ENCODE measurements around the gene IL10RA.

IL10RA gene

GRCh38 chr11:118008271-118008911 is 22.2 kb downstream of the IL10RA start:
- DNase-seq = no peak

DNA sequence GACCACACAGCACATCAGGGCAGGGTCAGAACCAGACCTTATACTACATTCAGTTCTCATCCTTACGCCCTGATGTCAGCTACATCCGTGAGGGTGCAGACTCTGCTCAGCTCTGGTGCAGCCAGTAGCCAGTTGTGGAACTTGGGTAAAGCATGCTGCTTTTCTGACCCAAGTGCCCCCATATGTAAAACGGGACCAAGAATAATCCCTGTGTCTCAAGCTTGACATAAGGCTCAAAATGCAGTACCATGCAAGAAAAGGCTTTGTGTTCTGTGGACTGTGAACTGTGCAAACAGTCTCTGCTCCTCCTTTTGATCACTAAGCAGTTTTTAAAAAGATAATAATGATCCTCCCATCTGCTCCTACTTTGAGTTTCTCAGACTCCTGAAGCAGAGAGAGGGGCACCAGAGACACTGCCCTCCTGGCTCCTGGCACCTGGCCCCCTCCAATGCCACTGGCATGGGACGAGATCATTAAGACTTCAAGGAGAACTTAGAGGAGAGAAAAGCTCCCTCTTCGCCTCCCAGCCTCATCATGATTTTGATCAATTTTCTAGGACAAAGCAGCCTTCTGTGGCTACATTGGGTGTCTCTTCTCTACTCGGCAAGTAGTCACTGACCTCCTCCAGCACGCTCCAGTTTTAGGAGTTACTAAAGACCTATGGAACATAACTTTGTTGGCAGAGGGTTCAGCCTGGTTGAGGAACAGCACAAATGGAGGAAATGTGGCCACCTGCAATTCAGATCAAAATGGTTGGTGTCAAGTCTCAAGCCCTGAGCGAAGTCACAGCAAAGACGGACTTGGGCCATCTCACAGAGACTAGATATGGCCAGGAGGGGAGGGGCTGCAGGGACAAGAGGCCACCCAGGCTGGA is 23.9 kb downstream of the IL10RA start:
- DNase-seq = no peak

DNA sequence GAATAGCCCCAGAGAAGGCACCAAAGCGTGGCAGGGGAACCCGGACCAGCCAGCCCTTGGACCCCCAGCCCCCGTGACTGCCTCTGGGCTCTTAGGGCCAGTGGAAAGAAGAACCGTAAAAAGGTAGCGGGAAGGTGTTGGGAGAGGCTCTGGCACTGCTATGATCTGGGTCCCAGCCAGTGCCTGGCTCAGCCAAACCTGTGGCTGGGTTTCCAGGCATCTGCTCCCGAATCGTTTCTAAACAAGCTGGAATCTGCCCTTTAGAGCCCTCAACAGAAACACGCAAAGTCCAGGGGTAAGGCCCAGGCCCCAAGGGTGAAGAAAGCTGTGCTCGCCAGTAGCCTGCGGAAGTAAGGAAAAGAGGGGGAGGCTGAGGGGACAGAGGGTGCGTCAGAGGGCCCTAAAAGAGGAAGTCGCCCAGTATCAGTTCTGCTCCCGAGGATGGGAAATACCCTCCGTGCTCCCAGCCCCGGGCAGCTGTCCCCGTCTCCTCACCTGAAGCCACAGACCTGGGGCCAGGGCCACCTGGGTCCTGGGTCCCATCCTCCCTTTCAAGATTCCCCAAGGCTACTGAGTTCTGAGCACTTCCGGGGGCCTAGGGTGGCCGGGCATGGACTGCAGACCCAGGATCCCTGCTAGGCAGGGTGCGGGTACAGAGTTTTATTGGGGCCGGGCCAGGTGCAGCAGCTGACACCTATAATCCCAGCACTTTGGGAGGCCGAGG is 24.7 kb downstream of the IL10RA start:
- no peak for DNase-seq

- peak; percentile 73 for DNase-seq
Observed at GRCh38 chr11:118012083-118012669, 26.0 kb downstream of the IL10RA start.

DNA sequence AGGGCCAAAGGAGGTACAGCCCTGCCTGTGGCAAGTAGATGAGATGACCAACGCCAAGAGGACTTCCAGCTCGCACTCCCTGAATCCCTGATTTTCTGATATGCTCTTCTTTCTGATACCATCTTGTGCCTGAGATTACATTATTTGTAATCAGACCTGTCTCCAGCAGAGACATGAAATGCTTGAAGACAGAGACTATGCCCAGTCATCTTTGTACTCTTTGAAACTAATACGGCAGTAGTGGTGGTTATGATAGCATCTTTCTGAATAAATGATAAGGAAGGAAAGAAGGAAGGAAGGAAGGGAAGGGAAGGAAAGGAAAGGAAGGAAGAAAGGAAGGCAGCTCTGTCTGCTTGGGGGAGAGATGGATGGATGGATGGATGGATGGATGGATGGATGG is 27.8 kb downstream of the IL10RA start:
- DNase-seq = no peak

DNA sequence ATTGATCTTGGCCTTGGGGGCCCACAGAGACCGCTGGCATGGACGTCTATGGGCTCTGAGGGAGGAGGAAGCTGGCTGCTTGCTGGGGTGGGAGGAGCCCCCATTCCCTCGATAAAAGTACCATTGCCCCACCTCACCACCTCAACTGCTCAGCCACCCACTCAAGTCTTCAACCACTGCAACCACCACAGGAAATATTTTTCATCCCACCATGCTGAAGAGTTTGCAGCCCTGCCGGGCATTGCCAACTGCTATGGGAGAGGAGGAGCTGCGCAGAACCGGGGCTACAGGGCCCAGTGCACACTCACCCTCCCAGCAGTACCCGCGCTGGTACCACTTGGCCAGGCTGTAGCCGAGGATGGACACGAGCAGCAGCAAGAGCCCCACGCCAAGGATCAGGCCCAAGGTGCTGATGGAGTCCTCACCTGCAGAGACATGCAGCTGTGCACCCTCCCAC is 29.2 kb downstream of the IL10RA start:
- DNase-seq = peak; percentile 73

- no peak for DNase-seq
Observed at GRCh38 chr11:118016104-118016503, 29.9 kb downstream of the IL10RA start.

DNA sequence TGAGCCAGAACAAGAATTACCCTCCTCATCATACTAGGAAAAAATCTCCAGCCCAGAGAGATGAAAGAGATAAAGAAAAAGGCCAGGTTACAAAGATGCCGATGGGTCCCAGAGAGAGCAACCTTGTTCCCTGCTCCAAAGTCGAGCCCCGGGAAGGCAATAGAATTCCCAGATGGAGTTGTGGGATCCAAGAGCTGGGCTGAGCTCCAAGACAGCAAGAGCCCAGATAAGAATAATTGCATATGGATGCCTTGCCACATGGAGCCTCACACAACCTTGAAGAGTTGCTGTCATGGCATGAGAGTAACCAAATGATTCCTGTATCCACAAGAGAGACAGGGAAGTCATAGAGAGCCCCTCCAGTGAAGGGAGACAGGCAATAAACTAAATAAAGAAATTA is 30.9 kb downstream of the IL10RA start:
- DNase-seq = no peak

- no peak for DNase-seq
Observed at GRCh38 chr11:118017631-118018315, 31.6 kb downstream of the IL10RA start.

DNA sequence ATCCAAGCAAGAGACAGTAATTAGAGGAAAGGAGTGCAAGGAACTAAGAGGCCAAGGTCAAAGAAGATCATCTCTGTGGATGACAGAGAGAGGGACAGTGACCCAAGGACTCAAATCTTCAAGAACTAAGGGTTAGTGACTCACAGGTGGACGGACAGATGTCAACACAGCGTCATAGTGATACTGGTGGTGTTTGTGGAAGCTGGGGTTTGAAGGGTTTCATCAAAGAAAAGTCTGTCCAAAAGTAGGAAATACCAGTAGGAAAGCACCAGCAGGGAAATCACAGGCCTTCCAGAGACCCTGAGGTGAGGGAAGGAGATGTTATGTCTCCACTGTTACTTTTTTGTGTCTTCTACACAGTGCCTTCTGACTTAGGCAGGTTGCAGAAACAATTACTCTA is 32.2 kb downstream of the IL10RA start:
- DNase-seq = no peak

DNA sequence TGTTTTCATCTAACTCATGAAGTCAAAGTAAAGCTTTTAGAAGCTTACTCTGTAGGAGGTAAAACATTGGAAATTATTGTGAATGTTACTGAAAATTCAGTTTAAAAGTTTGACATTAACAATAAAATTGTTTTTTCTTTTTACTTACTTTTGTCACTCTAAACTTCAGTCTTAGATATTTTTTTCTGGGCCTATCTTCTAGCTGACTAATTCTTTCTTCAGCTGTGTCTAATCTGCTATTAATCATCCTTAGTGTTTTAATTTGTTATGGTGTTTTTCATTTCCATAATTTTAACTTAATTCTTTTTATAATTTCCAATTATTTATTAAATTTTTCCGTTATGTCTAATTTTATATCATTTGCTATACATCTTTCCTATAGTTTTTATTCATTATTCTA is 35.0 kb downstream of the IL10RA start:
- DNase-seq = no peak

DNA sequence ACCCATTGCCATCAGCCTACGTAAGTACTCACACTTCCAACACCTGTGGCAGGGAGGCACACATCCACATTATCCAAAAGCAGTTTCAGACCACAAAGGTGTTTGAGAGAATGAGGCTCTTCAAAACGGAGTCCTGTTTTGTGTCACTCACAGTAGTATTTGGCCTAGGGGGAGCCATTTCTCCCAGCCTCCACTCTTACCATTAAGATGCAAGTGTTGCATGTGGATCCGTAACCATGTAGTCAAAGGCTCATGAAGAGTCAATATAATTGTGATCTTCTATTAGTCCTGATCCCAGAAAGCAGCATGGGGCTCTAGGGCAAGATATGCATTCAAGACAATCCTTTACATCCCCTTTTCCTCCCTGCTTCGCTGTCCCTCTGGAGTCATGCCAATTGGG is 41.5 kb downstream of the IL10RA start:
- no peak for DNase-seq

DNA sequence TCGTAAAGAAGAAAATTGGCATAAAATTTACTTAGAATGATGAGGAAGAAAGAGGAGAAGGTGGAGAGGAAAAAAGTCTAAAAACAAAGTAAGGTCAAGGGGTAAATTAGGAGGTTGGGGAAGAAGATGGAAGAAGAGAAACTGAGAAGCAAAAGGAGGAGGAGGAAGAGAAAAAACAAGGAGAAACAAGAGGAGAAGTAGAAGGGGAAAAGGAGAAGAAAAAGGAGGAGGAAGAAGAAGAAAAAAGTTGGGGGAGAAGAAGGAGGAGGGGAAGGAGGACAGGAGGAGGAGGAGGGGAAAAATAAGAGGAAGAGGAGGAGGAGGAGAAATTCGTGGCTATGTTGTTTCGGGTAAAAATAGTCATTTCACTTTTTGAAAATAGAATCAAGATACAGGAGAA is 42.4 kb downstream of the IL10RA start:
- no peak for DNase-seq

DNA sequence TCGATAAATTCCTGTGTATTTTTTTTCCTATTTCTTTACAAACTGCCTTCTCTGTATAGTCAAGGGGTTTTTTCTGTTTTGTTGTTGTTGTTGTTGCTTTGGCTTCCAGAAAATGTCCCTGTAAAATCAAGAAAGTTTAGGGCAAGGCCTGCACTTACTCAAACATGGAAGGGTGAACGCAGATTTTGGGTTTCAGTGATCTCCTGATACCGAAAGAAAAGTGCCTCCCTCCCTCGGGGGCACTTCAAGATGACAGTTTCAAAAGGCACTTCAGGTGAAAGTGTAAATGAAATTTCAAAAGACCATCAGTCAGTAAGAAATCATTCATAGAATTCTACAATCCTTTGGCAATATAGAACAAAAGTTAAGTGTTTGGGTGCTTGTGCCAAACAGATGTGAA is 47.2 kb downstream of the IL10RA start:
- DNase-seq = no peak

- no peak for DNase-seq
Observed at GRCh38 chr11:118042141-118042540, 55.9 kb downstream of the IL10RA start.

GRCh38 chr11:118042796-118043195 is 56.6 kb downstream of the IL10RA start:
- DNase-seq = no peak

DNA sequence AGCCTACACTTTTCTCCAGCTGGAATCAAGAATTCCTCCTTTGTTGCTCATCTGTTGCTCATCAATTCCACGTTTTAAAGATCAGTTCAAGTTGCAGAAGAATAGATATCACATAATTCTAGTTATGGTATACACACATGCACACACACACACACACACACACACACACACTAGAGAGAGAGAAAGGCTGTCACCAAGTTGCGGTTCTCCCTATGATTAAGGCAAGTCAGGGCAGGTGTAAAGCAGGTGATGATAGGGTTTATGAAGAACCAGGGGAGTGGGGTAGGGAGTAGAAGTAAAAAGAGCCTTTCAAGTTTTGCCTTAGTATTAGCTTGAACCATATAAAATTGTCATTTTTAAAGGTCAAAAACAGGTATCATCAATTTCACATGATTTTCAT is 59.0 kb downstream of the IL10RA start:
- DNase-seq = no peak

DNA sequence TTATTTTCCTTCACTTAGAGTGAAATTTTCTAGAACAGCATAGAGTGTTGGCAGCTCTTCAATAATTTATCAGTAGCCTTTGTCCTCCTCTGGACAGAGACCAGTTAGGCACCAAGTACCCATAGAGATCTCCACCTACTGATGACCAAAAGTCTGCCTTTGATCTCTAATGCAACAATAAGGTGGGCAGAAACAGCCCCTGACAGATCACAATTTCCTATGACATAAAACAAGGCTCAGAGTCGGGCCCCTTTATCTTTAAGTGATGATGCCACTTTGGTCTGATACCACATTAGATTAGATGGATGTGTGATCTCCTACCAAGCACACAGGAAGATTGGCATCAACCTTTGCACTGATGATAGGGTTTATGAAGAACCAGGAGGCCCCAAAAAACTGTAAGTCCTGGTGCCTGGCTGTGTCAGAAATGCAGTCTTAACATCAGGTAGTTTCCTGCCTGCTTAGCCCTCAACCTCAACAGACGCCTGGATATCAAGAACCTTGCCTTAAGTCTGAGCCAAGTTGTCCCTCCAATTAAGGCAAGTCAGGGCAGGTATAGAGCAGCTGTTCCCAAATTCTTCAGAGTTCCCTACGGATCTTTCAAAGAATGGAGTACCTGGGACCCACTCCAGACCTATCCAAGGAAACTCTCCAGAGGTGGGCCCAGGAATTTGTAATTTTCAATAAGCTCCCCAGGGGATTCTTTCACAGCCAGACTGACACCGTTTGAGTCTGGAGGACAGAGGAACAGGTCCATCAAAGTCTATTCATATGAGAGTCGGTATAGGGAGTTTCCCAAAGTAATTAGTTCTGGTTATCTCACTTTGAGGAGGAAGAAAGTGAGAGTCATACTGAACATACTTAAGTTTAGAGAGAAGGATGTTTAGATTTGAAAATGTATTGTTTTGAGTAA is 60.1 kb downstream of the IL10RA start:
- peak; percentile 62 for DNase-seq

GRCh38 chr11:118046964-118047700 is 60.9 kb downstream of the IL10RA start:
- DNase-seq = peak; percentile 57

GRCh38 chr11:118047749-118048148 is 61.6 kb downstream of the IL10RA start:
- peak; percentile 55 for DNase-seq
